Measurements from ENCODE around the gene SCARB1. TPM values are rescaled to one million over a fixed set of nuclear protein-coding genes. Genes with fewer than 3 reads are reported as not detected.

SCARB1 gene
- total RNA-seq, 2 experiments from 2014 or later, result 36.2 to 38.1 TPM

GRCh38 chr12:124751654-124752355, 111.9 kb downstream of the SCARB1 start:
- Mint-ChIP-seq H3K36me3 (ENCODE audit: low read depth) (peaks cover 3% of the 10 kb centered on the region), H3K27ac (no peak overlapping the region), H3K4me3 (no peak overlapping the region), H3K4me1 (ENCODE audit: low read depth) (peaks cover 18% of the 10 kb centered on the region), H3K27me3 (peaks cover 10% of the 10 kb centered on the region), H3K9me3 (peaks cover 4% of the 10 kb centered on the region)
- intact Hi-C loops (cut with micrococcal nuclease), result no loop called here
- POLR2A ChIA-PET, result interaction anchor here (0.9 kb wide), 1 partner anchor 10 kb away, joined by 3 read pairs; no protein-coding TSS in a partner anchor
- DNase-seq, result no peak
- TF ChIP-seq CTCF (IDR thresholded peaks at IDR 0.05), result no peak
- CTCF ChIA-PET, result interaction anchor here (0.8 to 2.1 kb wide), 3 partner anchors 8 to 15 kb away, joined by 3 to 7 read pairs (median 4); no protein-coding TSS in a partner anchor
- no peak for ATAC-seq

- intact Hi-C loops (cut with micrococcal nuclease), result no loop called here
- H3K27ac Mint-ChIP-seq, result no peak overlapping the region
- H3K36me3 Mint-ChIP-seq (ENCODE audit: low read depth), result peaks cover 3% of the 10 kb centered on the region
- DNase-seq (peak; percentile 36), ATAC-seq (no peak)
- no peak overlapping the region for H3K4me3 Mint-ChIP-seq
- TF ChIP-seq CTCF (IDR thresholded peaks at IDR 0.05), result no peak
- no peaks in the 10 kb centered on the region for H3K9me3 Mint-ChIP-seq
- ChIA-PET POLR2A (no interaction called here), CTCF (interaction anchor here (0.8 to 2.1 kb wide), 3 partner anchors 9 to 16 kb away, joined by 3 to 7 read pairs (median 4); no protein-coding TSS in a partner anchor)
- peaks cover 10% of the 10 kb centered on the region for H3K27me3 Mint-ChIP-seq
- peaks cover 25% of the 10 kb centered on the region for H3K4me1 Mint-ChIP-seq (ENCODE audit: low read depth)
Observed at GRCh38 chr12:124750787-124751471, 112.7 kb downstream of the SCARB1 start.

GRCh38 chr12:124750149-124750656, 113.5 kb downstream of the SCARB1 start:
- ChIA-PET POLR2A (no interaction called here), CTCF (interaction anchor here (1.1 kb wide), 2 partner anchors 9 to 10 kb away, joined by 3 to 4 read pairs; no protein-coding TSS in a partner anchor)
- no peak overlapping the region for H3K27ac Mint-ChIP-seq

GRCh38 chr12:124749725-124750124, 113.9 kb downstream of the SCARB1 start:
- peaks cover 14% of the 10 kb centered on the region for H3K27me3 Mint-ChIP-seq
- no peak overlapping the region for H3K27ac Mint-ChIP-seq
- H3K4me1 Mint-ChIP-seq (ENCODE audit: low read depth), result peaks cover 19% of the 10 kb centered on the region
- ChIA-PET POLR2A (no interaction called here), CTCF (interaction anchor here (1.1 kb wide), 2 partner anchors 9 to 10 kb away, joined by 3 to 4 read pairs; no protein-coding TSS in a partner anchor)
- H3K9me3 Mint-ChIP-seq, result no peaks in the 10 kb centered on the region
- TF ChIP-seq CTCF (IDR thresholded peaks at IDR 0.05), result no peak
- ATAC-seq, result no peak
- peaks cover 3% of the 10 kb centered on the region for H3K36me3 Mint-ChIP-seq (ENCODE audit: low read depth)
- H3K4me3 Mint-ChIP-seq, result no peak overlapping the region
- DNase-seq, result no peak
- intact Hi-C loops (cut with micrococcal nuclease), result no loop called here

More at GRCh38 chr12:124750149-124750656, 113.5 kb downstream of the SCARB1 start:
- TF ChIP-seq CTCF (IDR thresholded peaks at IDR 0.05), result no peak
- Mint-ChIP-seq H3K27me3 (peaks cover 14% of the 10 kb centered on the region), H3K36me3 (ENCODE audit: low read depth) (peaks cover 3% of the 10 kb centered on the region), H3K4me1 (ENCODE audit: low read depth) (peaks cover 24% of the 10 kb centered on the region), H3K4me3 (no peak overlapping the region), H3K9me3 (no peaks in the 10 kb centered on the region)
- intact Hi-C loops (cut with micrococcal nuclease), result no loop called here
- ATAC-seq, result no peak
- no peak for DNase-seq
